K562 (cell line): ENCODE measurements around the gene SND1. TPM values are rescaled to one million over a fixed set of nuclear protein-coding genes. Genes with fewer than 3 reads are reported as not detected.
A peak's percentile ranks its signal among the peaks of the same experiment; 100 is the strongest.

Experiments
- EP400 ChIP-seq: fragments of 450-650 bp; IDR thresholded peaks from 2 replicates; pipeline ENCODE4 v1.6.1; 2017; ENCODE audit warnings: antibody characterized with exemption, mild to moderate bottlenecking, moderate library complexity
- ETV6 ChIP-seq, 3 experiments: fragments of 150-350 bp in 1 of 3; sonication (generic) in 1 of 3; formaldehyde crosslinking in 1 of 3; IDR thresholded peaks; 2 replicates each; pipeline versions ENCODE4 v1.6.1 to v1.8.0; 2014 to 2022; ENCODE audit warnings: borderline replicate concordance in 2 of 3, low read depth in 2 of 3, antibody characterized with exemption in 1 of 3, low read length in 1 of 3, mild to moderate bottlenecking in 1 of 3, missing genetic modification reagents in 1 of 3
- FOXP1 ChIP-seq: sonication (generic); formaldehyde crosslinking; IDR thresholded peaks from 2 replicates; pipeline ENCODE4 v1.8.0; 2022; ENCODE audit warnings: mild to moderate bottlenecking, missing genetic modification reagents
- HMG20B ChIP-seq: fragments of 250-450 bp; sonication (Bioruptor Pico); IDR thresholded peaks from 2 replicates; pipeline ENCODE4 v1.5.0; 2021; ENCODE audit warnings: mild to moderate bottlenecking
- LARP7 ChIP-seq: fragments of 450-650 bp; IDR thresholded peaks from 2 replicates; pipeline ENCODE4 v1.6.1; 2016
- NFIX ChIP-seq: fragments of 250-450 bp; sonication (Bioruptor Pico); IDR thresholded peaks from 2 replicates; pipeline ENCODE4 v1.4.0; 2020; ENCODE audit warnings: low read depth, mild to moderate bottlenecking, moderate library complexity
- NR0B1 ChIP-seq: fragments of 450-650 bp; IDR thresholded peaks from one replicate; pipeline ENCODE4 v1.6.1; 2018; ENCODE audit warnings: mild to moderate bottlenecking, moderate library complexity; ENCODE audit not compliant: partially characterized antibody
- SAFB ChIP-seq: fragments of 200-400 bp; formaldehyde crosslinking; IDR thresholded peaks from 2 replicates; pipeline ENCODE4 v1.6.1; 2017; ENCODE audit warnings: low read depth, low read length, borderline replicate concordance
- SRSF9 ChIP-seq: fragments of 200-400 bp; formaldehyde crosslinking; IDR thresholded peaks from 2 replicates; pipeline ENCODE4 v1.6.1; 2017; ENCODE audit warnings: low read depth, low read length, borderline replicate concordance
- ZKSCAN8 ChIP-seq: fragments of 200-800 bp; sonication (Bioruptor generic); IDR thresholded peaks from 2 replicates; pipeline ENCODE4 v1.6.1; 2016; ENCODE audit warnings: missing genetic modification characterization, missing compliant biosample characterization
- ZNF253 ChIP-seq: fragments of 250-450 bp; sonication (Bioruptor Pico); conservative IDR thresholded peaks from 2 replicates; pipeline ENCODE4 v1.6.1; 2021; ENCODE audit warnings: mild to moderate bottlenecking
- ZNF584 ChIP-seq: fragments of 200-800 bp; sonication (Bioruptor generic); IDR thresholded peaks from 2 replicates; pipeline ENCODE4 v1.6.1; 2016; ENCODE audit warnings: low read depth, mild to moderate bottlenecking, missing genetic modification characterization, missing compliant biosample characterization
- ZNF778 ChIP-seq: fragments of 450-650 bp; formaldehyde crosslinking; IDR thresholded peaks from 2 replicates; pipeline ENCODE4 v1.4.0; 2020; ENCODE audit warnings: mild to moderate bottlenecking, moderate library complexity
- polyA plus RNA-seq, 8 experiments: library from polyadenylated mRNA; depleted of rRNA in 4 of 8; stranded (reverse) in 5 of 8; unstranded in 3 of 8; fragments of >200 nt; fragmentation: Nextera tagmentation in 2 of 8; fragmentation: Illumina TruSeq in 1 of 8; extraction: Ambion mirVana in 2 of 8; extraction: Trizol in 1 of 8; gene quantifications; 2 replicates each; pipeline versions ENCODE4 v1.2.1 to v1.2.3, GENCODE V29; 2011 to 2014; ENCODE audit warnings: inconsistent platforms in 1 of 8, missing spikeins in 1 of 8
- total RNA-seq, 7 experiments: library from RNA; depleted of rRNA in 6 of 7; stranded (reverse); fragments of >200 nt in 6 of 7; fragmentation: Illumina TruSeq in 2 of 7; extraction: Trizol in 2 of 7; gene quantifications; 2 replicates each; pipeline versions ENCODE4 v1.2.1 to v1.2.3, GENCODE V29; 2011 to 2021; ENCODE audit warnings: low replicate concordance in 1 of 7
- TF ChIP-seq, protein P1 (sequence below): fragments of 200-800 bp; sonication (Bioruptor generic); IDR thresholded peaks from 2 replicates; pipeline ENCODE4 v1.6.1; 2016; ENCODE audit warnings: missing genetic modification characterization, missing compliant biosample characterization
- TF ChIP-seq, protein P2 (sequence below): fragments of 450-650 bp; formaldehyde crosslinking; IDR thresholded peaks from 2 replicates; pipeline ENCODE4 v1.4.0; 2020; ENCODE audit warnings: mild to moderate bottlenecking, mixed read lengths
- TF ChIP-seq, protein P3 (sequence below): fragments of 450-650 bp; IDR thresholded peaks from 2 replicates; pipeline ENCODE4 v1.6.1; 2017; ENCODE audit warnings: mild to moderate bottlenecking, moderate library complexity
- TF ChIP-seq, protein P4 (sequence below): fragments of 250-450 bp; sonication (Bioruptor Pico); IDR thresholded peaks from 2 replicates; pipeline ENCODE4 v1.8.0; 2022; ENCODE audit warnings: moderate library complexity, mild to moderate bottlenecking, inconsistent platforms

Gene SND1
- total and polyA plus RNA-seq, 9 of the 15 experiments (the other 6 are each of a cell fraction or from before 2014, with no cell fraction given) = 46.5 to 307 (median 191) TPM

- TF ChIP-seq, protein P1, sequence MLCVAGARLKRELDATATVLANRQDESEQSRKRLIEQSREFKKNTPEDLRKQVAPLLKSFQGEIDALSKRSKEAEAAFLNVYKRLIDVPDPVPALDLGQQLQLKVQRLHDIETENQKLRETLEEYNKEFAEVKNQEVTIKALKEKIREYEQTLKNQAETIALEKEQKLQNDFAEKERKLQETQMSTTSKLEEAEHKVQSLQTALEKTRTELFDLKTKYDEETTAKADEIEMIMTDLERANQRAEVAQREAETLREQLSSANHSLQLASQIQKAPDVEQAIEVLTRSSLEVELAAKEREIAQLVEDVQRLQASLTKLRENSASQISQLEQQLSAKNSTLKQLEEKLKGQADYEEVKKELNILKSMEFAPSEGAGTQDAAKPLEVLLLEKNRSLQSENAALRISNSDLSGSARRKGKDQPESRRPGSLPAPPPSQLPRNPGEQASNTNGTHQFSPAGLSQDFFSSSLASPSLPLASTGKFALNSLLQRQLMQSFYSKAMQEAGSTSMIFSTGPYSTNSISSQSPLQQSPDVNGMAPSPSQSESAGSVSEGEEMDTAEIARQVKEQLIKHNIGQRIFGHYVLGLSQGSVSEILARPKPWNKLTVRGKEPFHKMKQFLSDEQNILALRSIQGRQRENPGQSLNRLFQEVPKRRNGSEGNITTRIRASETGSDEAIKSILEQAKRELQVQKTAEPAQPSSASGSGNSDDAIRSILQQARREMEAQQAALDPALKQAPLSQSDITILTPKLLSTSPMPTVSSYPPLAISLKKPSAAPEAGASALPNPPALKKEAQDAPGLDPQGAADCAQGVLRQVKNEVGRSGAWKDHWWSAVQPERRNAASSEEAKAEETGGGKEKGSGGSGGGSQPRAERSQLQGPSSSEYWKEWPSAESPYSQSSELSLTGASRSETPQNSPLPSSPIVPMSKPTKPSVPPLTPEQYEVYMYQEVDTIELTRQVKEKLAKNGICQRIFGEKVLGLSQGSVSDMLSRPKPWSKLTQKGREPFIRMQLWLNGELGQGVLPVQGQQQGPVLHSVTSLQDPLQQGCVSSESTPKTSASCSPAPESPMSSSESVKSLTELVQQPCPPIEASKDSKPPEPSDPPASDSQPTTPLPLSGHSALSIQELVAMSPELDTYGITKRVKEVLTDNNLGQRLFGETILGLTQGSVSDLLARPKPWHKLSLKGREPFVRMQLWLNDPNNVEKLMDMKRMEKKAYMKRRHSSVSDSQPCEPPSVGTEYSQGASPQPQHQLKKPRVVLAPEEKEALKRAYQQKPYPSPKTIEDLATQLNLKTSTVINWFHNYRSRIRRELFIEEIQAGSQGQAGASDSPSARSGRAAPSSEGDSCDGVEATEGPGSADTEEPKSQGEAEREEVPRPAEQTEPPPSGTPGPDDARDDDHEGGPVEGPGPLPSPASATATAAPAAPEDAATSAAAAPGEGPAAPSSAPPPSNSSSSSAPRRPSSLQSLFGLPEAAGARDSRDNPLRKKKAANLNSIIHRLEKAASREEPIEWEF = peak; percentile 27; the same call in 1 of the 2 replicates
- TF ChIP-seq LARP7 (no peak), SAFB (no peak), HMG20B (no peak), ZNF253 (CRISPR knock-in tag) (no peak), ZNF584 (peak; percentile 86; the same call in 1 of the 2 replicates), EP400 (peak; percentile 78), FOXP1 (CRISPR knock-in tag) (no peak), ZNF778 (CRISPR knock-in tag) (no peak), NR0B1 (no peak), NFIX (no peak), SRSF9 (no peak), ZKSCAN8 (CRISPR knock-in tag) (no peak), ETV6 (IDR thresholded peaks at IDR 0.05; ENCODE audit: borderline replicate concordance in 1 of 2, low read depth in 2 of 2, low read length in 1 of 2) (peak in 1 of 2 experiments; percentile 77; a peak in 2 of 4 replicates), ETV6 (CRISPR knock-in tag; IDR thresholded peaks at IDR 0.05; ENCODE audit: borderline replicate concordance) (no peak)
- TF ChIP-seq, protein P2, sequence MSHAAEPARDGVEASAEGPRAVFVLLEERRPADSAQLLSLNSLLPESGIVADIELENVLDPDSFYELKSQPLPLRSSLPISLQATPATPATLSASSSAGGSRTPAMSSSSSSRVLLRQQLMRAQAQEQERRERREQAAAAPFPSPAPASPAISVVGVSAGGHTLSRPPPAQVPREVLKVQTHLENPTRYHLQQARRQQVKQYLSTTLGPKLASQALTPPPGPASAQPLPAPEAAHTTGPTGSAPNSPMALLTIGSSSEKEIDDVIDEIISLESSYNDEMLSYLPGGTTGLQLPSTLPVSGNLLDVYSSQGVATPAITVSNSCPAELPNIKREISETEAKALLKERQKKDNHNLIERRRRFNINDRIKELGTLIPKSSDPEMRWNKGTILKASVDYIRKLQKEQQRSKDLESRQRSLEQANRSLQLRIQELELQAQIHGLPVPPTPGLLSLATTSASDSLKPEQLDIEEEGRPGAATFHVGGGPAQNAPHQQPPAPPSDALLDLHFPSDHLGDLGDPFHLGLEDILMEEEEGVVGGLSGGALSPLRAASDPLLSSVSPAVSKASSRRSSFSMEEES = no peak
- TF ChIP-seq, protein P3, sequence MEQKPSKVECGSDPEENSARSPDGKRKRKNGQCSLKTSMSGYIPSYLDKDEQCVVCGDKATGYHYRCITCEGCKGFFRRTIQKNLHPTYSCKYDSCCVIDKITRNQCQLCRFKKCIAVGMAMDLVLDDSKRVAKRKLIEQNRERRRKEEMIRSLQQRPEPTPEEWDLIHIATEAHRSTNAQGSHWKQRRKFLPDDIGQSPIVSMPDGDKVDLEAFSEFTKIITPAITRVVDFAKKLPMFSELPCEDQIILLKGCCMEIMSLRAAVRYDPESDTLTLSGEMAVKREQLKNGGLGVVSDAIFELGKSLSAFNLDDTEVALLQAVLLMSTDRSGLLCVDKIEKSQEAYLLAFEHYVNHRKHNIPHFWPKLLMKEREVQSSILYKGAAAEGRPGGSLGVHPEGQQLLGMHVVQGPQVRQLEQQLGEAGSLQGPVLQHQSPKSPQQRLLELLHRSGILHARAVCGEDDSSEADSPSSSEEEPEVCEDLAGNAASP = no peak
- TF ChIP-seq, protein P4, sequence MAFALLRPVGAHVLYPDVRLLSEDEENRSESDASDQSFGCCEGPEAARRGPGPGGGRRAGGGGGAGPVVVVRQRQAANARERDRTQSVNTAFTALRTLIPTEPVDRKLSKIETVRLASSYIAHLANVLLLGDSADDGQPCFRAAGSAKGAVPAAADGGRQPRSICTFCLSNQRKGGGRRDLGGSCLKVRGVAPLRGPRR (CRISPR knock-in tag) = no peak
Measured at GRCh38 chr7:127822822-127823508, 171.0 kb downstream of the SND1 start (continued).
